ENCODE data around the gene SORCS1. TPM values are rescaled to one million over a fixed set of nuclear protein-coding genes. Genes with fewer than 3 reads are reported as not detected.

The SORCS1 gene
- total and polyA plus RNA-seq, 4 donors: 0.08 to 0.21 (median 0.09) TPM; not detected in 1

DNA sequence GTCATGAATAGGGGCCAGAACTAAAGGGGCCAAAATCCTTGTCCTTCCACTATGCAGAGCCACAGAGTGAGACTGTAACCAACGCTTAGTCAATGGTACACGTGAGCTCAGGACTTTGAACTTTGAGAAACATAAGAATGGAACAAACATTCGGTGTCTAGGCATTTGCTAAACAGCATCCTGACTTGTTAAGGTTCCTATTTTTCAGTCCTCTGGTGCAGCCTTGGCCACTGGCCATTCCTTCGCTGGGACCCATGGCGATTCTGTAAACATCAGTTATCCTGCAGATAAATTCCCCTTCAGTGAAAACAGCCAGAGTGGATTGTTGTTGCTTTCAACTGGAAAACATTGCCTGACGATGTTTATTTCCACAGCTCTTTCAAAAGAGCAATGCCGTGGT is 266.8 kb downstream of the SORCS1 start:
- H3K27ac ChIP-seq (ENCODE audit: low read depth in 1 of 2, low read length in 2 of 2): no peak overlapping the region
- no peak overlapping the region for H3K4me3 ChIP-seq (ENCODE audit: low read depth in 1 of 3, low read length in 3 of 3)
- peak; percentile 35 for DNase-seq (ENCODE audit: low spot score)
- no peaks in the 10 kb centered on the region for H3K9me3 ChIP-seq (ENCODE audit: control insufficient read depth in 4 of 4, low read length in 3 of 4)
- no peaks in the 10 kb centered on the region for H3K27me3 ChIP-seq (ENCODE audit: control insufficient read depth in 4 of 4, insufficient read depth in 4 of 4, low read length in 3 of 4)
- no peaks in the 10 kb centered on the region for H3K36me3 ChIP-seq (ENCODE audit: control insufficient read depth in 4 of 4, insufficient read depth in 3 of 4, low read depth in 1 of 4, low read length in 3 of 4)
- H3K9ac ChIP-seq (ENCODE audit: low read depth in 1 of 2, low read length in 2 of 2): no peak overlapping the region
- peaks cover 0 to 3% (median under 1%) of the 10 kb centered on the region in 4 donors for H3K4me1 ChIP-seq (ENCODE audit: control insufficient read depth in 4 of 4, insufficient read depth in 4 of 4, low read length in 3 of 4)
- 25% methylated on average over 7 of the region's 7 CpGs for WGBS
- TF ChIP-seq HNF4G (IDR thresholded peaks at IDR 0.05) (peak; percentile 60), HNF4A (conservative IDR thresholded peaks at IDR 0.05) (peak; percentile 57 to 75), RXRA (IDR thresholded peaks at IDR 0.05) (peak in 1 of 2 donors; percentile 16), ATF3 (IDR thresholded peaks at IDR 0.05) (no peak), TAF1 (conservative IDR thresholded peaks at IDR 0.05) (no peak), MAX (IDR thresholded peaks at IDR 0.05) (no peak), GABPA (IDR thresholded peaks at IDR 0.05 in 1 of 2, conservative IDR thresholded peaks at IDR 0.05 in 1 of 2) (no peak), SP1 (IDR thresholded peaks at IDR 0.05) (peak; percentile 42), RAD21 (IDR thresholded peaks at IDR 0.05) (peak; percentile 7 to 22)
- TF ChIP-seq, protein P1, sequence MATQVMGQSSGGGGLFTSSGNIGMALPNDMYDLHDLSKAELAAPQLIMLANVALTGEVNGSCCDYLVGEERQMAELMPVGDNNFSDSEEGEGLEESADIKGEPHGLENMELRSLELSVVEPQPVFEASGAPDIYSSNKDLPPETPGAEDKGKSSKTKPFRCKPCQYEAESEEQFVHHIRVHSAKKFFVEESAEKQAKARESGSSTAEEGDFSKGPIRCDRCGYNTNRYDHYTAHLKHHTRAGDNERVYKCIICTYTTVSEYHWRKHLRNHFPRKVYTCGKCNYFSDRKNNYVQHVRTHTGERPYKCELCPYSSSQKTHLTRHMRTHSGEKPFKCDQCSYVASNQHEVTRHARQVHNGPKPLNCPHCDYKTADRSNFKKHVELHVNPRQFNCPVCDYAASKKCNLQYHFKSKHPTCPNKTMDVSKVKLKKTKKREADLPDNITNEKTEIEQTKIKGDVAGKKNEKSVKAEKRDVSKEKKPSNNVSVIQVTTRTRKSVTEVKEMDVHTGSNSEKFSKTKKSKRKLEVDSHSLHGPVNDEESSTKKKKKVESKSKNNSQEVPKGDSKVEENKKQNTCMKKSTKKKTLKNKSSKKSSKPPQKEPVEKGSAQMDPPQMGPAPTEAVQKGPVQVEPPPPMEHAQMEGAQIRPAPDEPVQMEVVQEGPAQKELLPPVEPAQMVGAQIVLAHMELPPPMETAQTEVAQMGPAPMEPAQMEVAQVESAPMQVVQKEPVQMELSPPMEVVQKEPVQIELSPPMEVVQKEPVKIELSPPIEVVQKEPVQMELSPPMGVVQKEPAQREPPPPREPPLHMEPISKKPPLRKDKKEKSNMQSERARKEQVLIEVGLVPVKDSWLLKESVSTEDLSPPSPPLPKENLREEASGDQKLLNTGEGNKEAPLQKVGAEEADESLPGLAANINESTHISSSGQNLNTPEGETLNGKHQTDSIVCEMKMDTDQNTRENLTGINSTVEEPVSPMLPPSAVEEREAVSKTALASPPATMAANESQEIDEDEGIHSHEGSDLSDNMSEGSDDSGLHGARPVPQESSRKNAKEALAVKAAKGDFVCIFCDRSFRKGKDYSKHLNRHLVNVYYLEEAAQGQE (IDR thresholded peaks at IDR 0.05): no peak

GRCh38 chr10:106894692-106895091 is 269.8 kb downstream of the SORCS1 start:
- TF ChIP-seq ZBTB33 (IDR thresholded peaks at IDR 0.05): no peak
- TF ChIP-seq RXRA (IDR thresholded peaks at IDR 0.05): no peak
- TF ChIP-seq MAX (IDR thresholded peaks at IDR 0.05): no peak
- no peak for TF ChIP-seq GABPA (IDR thresholded peaks at IDR 0.05 in 1 of 2, conservative IDR thresholded peaks at IDR 0.05 in 1 of 2)
- no peak for TF ChIP-seq FOXA1 (IDR thresholded peaks at IDR 0.05)
- TF ChIP-seq HNF4A (conservative IDR thresholded peaks at IDR 0.05): no peak
- H3K4me1 ChIP-seq (ENCODE audit: control insufficient read depth in 4 of 4, insufficient read depth in 4 of 4, low read length in 3 of 4): peaks cover 0 to 3% (median under 1%) of the 10 kb centered on the region in 4 donors
- no peaks in the 10 kb centered on the region for H3K36me3 ChIP-seq (ENCODE audit: control insufficient read depth in 4 of 4, insufficient read depth in 3 of 4, low read depth in 1 of 4, low read length in 3 of 4)
- H3K4me3 ChIP-seq (ENCODE audit: low read depth in 1 of 3, low read length in 3 of 3): no peak overlapping the region
- H3K9me3 ChIP-seq (ENCODE audit: control insufficient read depth in 4 of 4, low read length in 3 of 4): no peaks in the 10 kb centered on the region
- DNase-seq (ENCODE audit: low spot score): no peak
- H3K27ac ChIP-seq (ENCODE audit: low read depth in 1 of 2, low read length in 2 of 2): no peak overlapping the region
- no peak overlapping the region for H3K9ac ChIP-seq (ENCODE audit: low read depth in 1 of 2, low read length in 2 of 2)
- H3K27me3 ChIP-seq (ENCODE audit: control insufficient read depth in 4 of 4, insufficient read depth in 4 of 4, low read length in 3 of 4): no peaks in the 10 kb centered on the region
- 32% methylated on average over 1 of the region's 1 CpG for WGBS
